Measurements from ENCODE around the gene RUNX2. TPM values are rescaled to one million over a fixed set of nuclear protein-coding genes. Genes with fewer than 3 reads are reported as not detected.

Gene RUNX2
- total and polyA plus RNA-seq, 12 donors, result 0.28 to 4.5 (median 1.8) TPM

- 77 to 91% (median 79%) methylated on average over 3 of the region's 3 CpGs for WGBS, 4 donors
- no peak for DNase-seq
- H3K9me3 ChIP-seq (replicated peaks in 1 of 3), result no peaks in the 10 kb centered on the region
- H3K4me1 ChIP-seq (replicated peaks in 1 of 2), result no peaks in the 10 kb centered on the region
- no peak for TF ChIP-seq POLR2A (IDR thresholded peaks at IDR 0.05)
- TF ChIP-seq CTCF (IDR thresholded peaks at IDR 0.05), result no peak
- no peak overlapping the region for H3K4me3 ChIP-seq
- no peaks in the 10 kb centered on the region for H3K27me3 ChIP-seq
- no peaks in the 10 kb centered on the region for H3K36me3 ChIP-seq (replicated peaks in 1 of 2)
- intact Hi-C loops (cut with DNase I), result no loop called here
- no peak overlapping the region for H3K27ac ChIP-seq
Measured at GRCh38 chr6:45388328-45388727, 60.2 kb downstream of the RUNX2 start.

- intact Hi-C loops (cut with DNase I), result no loop called here
- no peak for DNase-seq
- Histone ChIP-seq H3K4me3 (no peak overlapping the region), H3K9me3 (replicated peaks in 1 of 3) (no peaks in the 10 kb centered on the region), H3K27ac (no peak overlapping the region), H3K36me3 (replicated peaks in 1 of 2) (no peaks in the 10 kb centered on the region), H3K4me1 (replicated peaks in 1 of 2) (no peaks in the 10 kb centered on the region), H3K27me3 (no peaks in the 10 kb centered on the region)
- TF ChIP-seq POLR2A (IDR thresholded peaks at IDR 0.05) (no peak), CTCF (IDR thresholded peaks at IDR 0.05) (no peak)
- WGBS, 4 donors, result 83 to 91% (median 88%) methylated on average over 4 of the region's 4 CpGs
Measured at GRCh38 chr6:45394586-45395095, 66.5 kb downstream of the RUNX2 start.

- Histone ChIP-seq H3K9me3 (replicated peaks in 1 of 3) (no peaks in the 10 kb centered on the region), H3K27ac (no peak overlapping the region), H3K4me3 (no peak overlapping the region), H3K27me3 (no peaks in the 10 kb centered on the region), H3K36me3 (replicated peaks in 1 of 2) (no peaks in the 10 kb centered on the region), H3K4me1 (replicated peaks in 1 of 2) (no peaks in the 10 kb centered on the region)
- no peak for TF ChIP-seq CTCF (IDR thresholded peaks at IDR 0.05)
- no peak for TF ChIP-seq POLR2A (IDR thresholded peaks at IDR 0.05)
- intact Hi-C loops (cut with DNase I), result no loop called here
- DNase-seq, result no peak
- 78 to 93% (median 82%) methylated on average over 2 of the region's 2 CpGs for WGBS, 4 donors
Measured at GRCh38 chr6:45398075-45398813, 70.1 kb downstream of the RUNX2 start.

GRCh38 chr6:45400021-45400420 is 71.9 kb downstream of the RUNX2 start:
- DNase-seq, result no peak
- H3K4me1 ChIP-seq (replicated peaks in 1 of 2), result no peaks in the 10 kb centered on the region
- intact Hi-C loops (cut with DNase I), result no loop called here
- H3K9me3 ChIP-seq (replicated peaks in 1 of 3), result no peaks in the 10 kb centered on the region
- TF ChIP-seq CTCF (IDR thresholded peaks at IDR 0.05) (no peak), POLR2A (IDR thresholded peaks at IDR 0.05) (no peak)
- no peak overlapping the region for H3K4me3 ChIP-seq
- H3K27me3 ChIP-seq, result no peaks in the 10 kb centered on the region
- no peaks in the 10 kb centered on the region for H3K36me3 ChIP-seq (replicated peaks in 1 of 2)
- 72 to 82% (median 79%) methylated on average over 2 of the region's 2 CpGs for WGBS, 4 donors
- no peak overlapping the region for H3K27ac ChIP-seq
